Hepatocyte (in vitro differentiated cells): ENCODE data around the gene POTEJ. TPM values are rescaled to one million over a fixed set of nuclear protein-coding genes. Genes with fewer than 3 reads are reported as not detected.
"Not testable (repeated sequence)": the region's sequence is repeated elsewhere in the genome, so short reads cannot be mapped to it uniquely, and the experiment has no call there.

Experiments
- DNase-seq: peaks from one replicate; pipeline ENCODE4 v3.0.0-alpha.2; 2016; ENCODE audit warnings: low spot score
- H2AFZ ChIP-seq: fragments of 200-600 bp; sonication (generic); 2 replicates; pipeline ENCODE4 v1.6.0; 2016; ENCODE audit warnings: antibody characterized with exemption, mild to moderate bottlenecking
- H3K27ac ChIP-seq: fragments of 200-600 bp; sonication (generic); 2 replicates; pipeline ENCODE4 v1.5.1; 2016; ENCODE audit warnings: mild to moderate bottlenecking
- H3K27me3 ChIP-seq: fragments of 200-600 bp; sonication (generic); 2 replicates; pipeline ENCODE4 v1.6.1; 2016
- H3K36me3 ChIP-seq: fragments of 200-600 bp; sonication (generic); replicated peaks from 2 replicates; pipeline ENCODE4 v1.5.1; 2016; ENCODE audit warnings: low read depth; ENCODE audit not compliant: insufficient read depth
- H3K4me1 ChIP-seq: fragments of 200-600 bp; sonication (generic); 2 replicates; pipeline ENCODE4 v1.5.1; 2016; ENCODE audit warnings: mild to moderate bottlenecking, moderate library complexity; ENCODE audit not compliant: insufficient read depth
- H3K4me2 ChIP-seq: fragments of 200-600 bp; sonication (generic); 2 replicates; pipeline ENCODE4 v1.6.0; 2016
- H3K4me3 ChIP-seq: fragments of 200-600 bp; sonication (generic); 2 replicates; pipeline ENCODE4 v1.5.1; 2016; ENCODE audit warnings: mild to moderate bottlenecking
- H3K79me2 ChIP-seq: fragments of 200-600 bp; sonication (generic); 2 replicates; pipeline ENCODE4 v1.6.0; 2017; ENCODE audit warnings: mild to moderate bottlenecking
- H3K9me2 ChIP-seq: fragments of 200-600 bp; sonication (generic); replicated peaks from 2 replicates; pipeline ENCODE4 v1.6.0; 2017; ENCODE audit warnings: mild to moderate bottlenecking; ENCODE audit not compliant: insufficient read depth
- H3K9me3 ChIP-seq: fragments of 200-600 bp; sonication (generic); 2 replicates; pipeline ENCODE4 v1.5.1; 2016; ENCODE audit warnings: low read depth, mild to moderate bottlenecking
- H4K20me1 ChIP-seq: fragments of 200-600 bp; sonication (generic); 2 replicates; pipeline ENCODE4 v1.6.0; 2016; ENCODE audit warnings: mild to moderate bottlenecking; ENCODE audit not compliant: insufficient read depth, poor library complexity, severe bottlenecking
- WGBS: methylation state at CpG from one replicate; pipeline ENCODE4 v1.1.6; 2016; ENCODE audit warnings: low lambda C conversion rate; ENCODE audit errors: missing lambda C conversion rate; 5-methylcytosine and 5-hydroxymethylcytosine counted together
- polyA plus RNA-seq: library from polyadenylated mRNA; unstranded; fragments of >200 nt; fragmentation: Nextera tagmentation; extraction: Ambion mirVana; gene quantifications from 2 replicates; pipeline ENCODE4 v1.2.1, GENCODE V29; 2016
- total RNA-seq: library from RNA; depleted of rRNA; stranded (reverse); fragments of >200 nt; gene quantifications from 2 replicates; pipeline ENCODE4 v1.2.3, GENCODE V29; 2014

Gene POTEJ
- total RNA-seq (0.17 and 0.76 TPM in 2 replicates), polyA plus RNA-seq (not detected in 2 replicates)

GRCh38 chr2:130611140-130611539 lies at the start of gene POTEJ:
Gene POTEJ, plus strand, starts transcription at chr2:130611440. Its CDS starts 93 bp downstream, at chr2:130611533.
- not testable (repeated sequence) for H4K20me1 ChIP-seq, H2AFZ ChIP-seq, DNase-seq, H3K79me2 ChIP-seq, H3K27ac ChIP-seq, H3K4me3 ChIP-seq, H3K4me2 ChIP-seq, H3K9me2 ChIP-seq, H3K9me3 ChIP-seq, H3K4me1 ChIP-seq, H3K36me3 ChIP-seq, H3K27me3 ChIP-seq
- WGBS: 100% methylated on average over 3 of the region's 13 CpGs

GRCh38 chr2:130566165-130566564 lies 45.1 kb upstream of the POTEJ start:
- H3K9me2 ChIP-seq, H3K9me3 ChIP-seq, H3K79me2 ChIP-seq, DNase-seq, H3K27ac ChIP-seq, H3K4me1 ChIP-seq, H4K20me1 ChIP-seq, H2AFZ ChIP-seq, H3K36me3 ChIP-seq, H3K4me2 ChIP-seq, H3K4me3 ChIP-seq, H3K27me3 ChIP-seq: not testable (repeated sequence)
- WGBS: no CpG with 5 or more reads among the region's 4 CpGs

GRCh38 chr2:130571929-130572328 lies 39.3 kb upstream of the POTEJ start:
- H3K4me1 ChIP-seq, H3K27ac ChIP-seq, H3K9me3 ChIP-seq, H3K36me3 ChIP-seq, DNase-seq, H2AFZ ChIP-seq, H3K27me3 ChIP-seq, H3K79me2 ChIP-seq, H3K4me2 ChIP-seq, H3K9me2 ChIP-seq, H4K20me1 ChIP-seq, H3K4me3 ChIP-seq: not testable (repeated sequence)
- no CpG with 5 or more reads among the region's 3 CpGs for WGBS

GRCh38 chr2:130574230-130574629 lies 37.0 kb upstream of the POTEJ start:
- not testable (repeated sequence) for H3K4me1 ChIP-seq, H3K9me2 ChIP-seq, H3K9me3 ChIP-seq, H3K4me2 ChIP-seq, H4K20me1 ChIP-seq, H2AFZ ChIP-seq, H3K27ac ChIP-seq, DNase-seq, H3K27me3 ChIP-seq, H3K4me3 ChIP-seq, H3K36me3 ChIP-seq, H3K79me2 ChIP-seq
- 88% methylated on average over 7 of the region's 13 CpGs for WGBS

GRCh38 chr2:130576209-130576784 lies 34.9 kb upstream of the POTEJ start:
- no CpG with 5 or more reads among the region's 8 CpGs for WGBS
- H3K4me2 ChIP-seq, H3K9me3 ChIP-seq, H3K4me3 ChIP-seq, H3K27ac ChIP-seq, H3K27me3 ChIP-seq, H3K9me2 ChIP-seq, DNase-seq, H3K36me3 ChIP-seq, H3K79me2 ChIP-seq, H2AFZ ChIP-seq, H3K4me1 ChIP-seq, H4K20me1 ChIP-seq: not testable (repeated sequence)

- H4K20me1 ChIP-seq, DNase-seq, H3K27ac ChIP-seq, H3K9me3 ChIP-seq, H3K27me3 ChIP-seq, H3K79me2 ChIP-seq, H2AFZ ChIP-seq, H3K4me2 ChIP-seq, H3K4me1 ChIP-seq, H3K4me3 ChIP-seq, H3K9me2 ChIP-seq, H3K36me3 ChIP-seq: not testable (repeated sequence)
- no CpG with 5 or more reads among the region's 4 CpGs for WGBS
Observed at GRCh38 chr2:130577559-130577958, 33.7 kb upstream of the POTEJ start.

GRCh38 chr2:130579121-130579520 lies 32.1 kb upstream of the POTEJ start:
- not testable (repeated sequence) for H4K20me1 ChIP-seq, H3K79me2 ChIP-seq, H3K27me3 ChIP-seq, H3K36me3 ChIP-seq, H3K9me2 ChIP-seq, H3K4me1 ChIP-seq, DNase-seq, H3K4me3 ChIP-seq, H3K27ac ChIP-seq, H3K4me2 ChIP-seq, H2AFZ ChIP-seq, H3K9me3 ChIP-seq
- 94% methylated on average over 5 of the region's 7 CpGs for WGBS

GRCh38 chr2:130581491-130581890 lies 29.7 kb upstream of the POTEJ start:
- H3K9me3 ChIP-seq, H4K20me1 ChIP-seq: not testable (repeated sequence)
- WGBS: 93% methylated on average over 6 of the region's 7 CpGs

GRCh38 chr2:130582970-130583369 lies 28.3 kb upstream of the POTEJ start:
- H3K79me2 ChIP-seq, H3K36me3 ChIP-seq, H3K4me3 ChIP-seq, H3K9me2 ChIP-seq, DNase-seq, H3K27ac ChIP-seq, H3K9me3 ChIP-seq, H3K27me3 ChIP-seq, H4K20me1 ChIP-seq, H2AFZ ChIP-seq, H3K4me2 ChIP-seq, H3K4me1 ChIP-seq: not testable (repeated sequence)
- WGBS: 79% methylated on average over 5 of the region's 7 CpGs

More at GRCh38 chr2:130581491-130581890, 29.7 kb upstream of the POTEJ start:
- not testable (repeated sequence) for DNase-seq, H2AFZ ChIP-seq, H3K4me1 ChIP-seq, H3K9me2 ChIP-seq, H3K79me2 ChIP-seq, H3K36me3 ChIP-seq, H3K27ac ChIP-seq, H3K27me3 ChIP-seq, H3K4me3 ChIP-seq, H3K4me2 ChIP-seq
